Testis (tissue), 3 donors: Measurements from ENCODE around the gene CCER1. TPM values are rescaled to one million over a fixed set of nuclear protein-coding genes. Genes with fewer than 3 reads are reported as not detected.

Experiments used
- DNase-seq: peaks from one replicate; pipeline ENCODE4 v3.0.0-alpha.2; 2019
- H3K27ac ChIP-seq, 2 donors: fragments of 200-600 bp; sonication (generic); one replicate each; pipeline ENCODE4 v1.5.1; 2019
- H3K27me3 ChIP-seq: fragments of 200-600 bp; sonication (generic); one replicate; pipeline ENCODE4 v1.5.1; 2019
- H3K36me3 ChIP-seq: fragments of 200-600 bp; sonication (generic); one replicate; pipeline ENCODE4 v1.5.1; 2017; ENCODE audit warnings: low read depth; ENCODE audit errors: missing control alignments
- H3K4me1 ChIP-seq: fragments of 200-600 bp; sonication (generic); one replicate; pipeline ENCODE4 v1.5.1; 2019
- H3K4me3 ChIP-seq, 2 donors: fragments of 200-600 bp; sonication (generic); one replicate each; pipeline ENCODE4 v1.5.1; 2017 to 2019
- H3K9me3 ChIP-seq: fragments of 200-600 bp; sonication (generic); one replicate; pipeline ENCODE4 v1.5.1; 2017
- POLR2A ChIP-seq: fragments of 450-650 bp; IDR thresholded peaks from one replicate; pipeline ENCODE4 v1.6.1; 2017; ENCODE audit warnings: antibody characterized with exemption, mild to moderate bottlenecking, moderate library complexity
- whole genome bisulfite sequencing, 2 donors: methylation state at CpG; one replicate each; pipeline ENCODE4 v1.1.5; 2018; 5-methylcytosine and 5-hydroxymethylcytosine counted together
- intact Hi-C: fragments of 100-400 bp; cut with DNase I; formaldehyde crosslinking; loops from one replicate; pipeline ENCODE4 v1.15.1; 2023; ENCODE audit warnings: low total_unique reads
- polyA plus RNA-seq: library from polyadenylated mRNA; stranded (reverse); fragments of 350-450 nt; fragmentation: Illumina TruSeq; extraction: RNeasy Lipid Tissue Mini Kit (QIAGEN cat#74804); gene quantifications from one replicate; pipeline ENCODE4 v1.2.3, GENCODE V29; 2014; ENCODE audit warnings: low read depth, low replicate concordance; ENCODE audit not compliant: insufficient read depth
- total RNA-seq, 2 donors: library from RNA; depleted of rRNA; stranded (reverse); fragments of >200 nt; gene quantifications; one replicate each; pipeline ENCODE4 v1.2.3, GENCODE V29; 2016
- TF ChIP-seq, protein P1 (sequence below), 3 experiments: fragments of 450-650 bp in 2 of 3; fragments of 200-600 bp in 1 of 3; sonication (generic) in 1 of 3; IDR thresholded peaks; one replicate each; pipeline ENCODE4 v1.5.1; 2016 to 2019; ENCODE audit warnings: antibody characterized with exemption in 3 of 3, mild to moderate bottlenecking in 2 of 3, moderate library complexity in 1 of 3

The CCER1 gene
- total and polyA plus RNA-seq, 3 donors from 2014 or later, result 17.8 to 77.3 (median 58.6) TPM

GRCh38 chr12:90970911-90971310 is 15.9 kb upstream of the CCER1 start:
- Histone ChIP-seq H3K4me1 (no peaks in the 10 kb centered on the region), H3K9me3 (no peaks in the 10 kb centered on the region), H3K27me3 (no peaks in the 10 kb centered on the region), H3K4me3 (no peak overlapping the region), H3K27ac (no peak overlapping the region), H3K36me3 (no peaks in the 10 kb centered on the region)
- intact Hi-C loops, result loop anchor here (10.0 kb wide), 1 partner anchor 364 kb away; no protein-coding TSS in a partner anchor
- TF ChIP-seq, protein P1, sequence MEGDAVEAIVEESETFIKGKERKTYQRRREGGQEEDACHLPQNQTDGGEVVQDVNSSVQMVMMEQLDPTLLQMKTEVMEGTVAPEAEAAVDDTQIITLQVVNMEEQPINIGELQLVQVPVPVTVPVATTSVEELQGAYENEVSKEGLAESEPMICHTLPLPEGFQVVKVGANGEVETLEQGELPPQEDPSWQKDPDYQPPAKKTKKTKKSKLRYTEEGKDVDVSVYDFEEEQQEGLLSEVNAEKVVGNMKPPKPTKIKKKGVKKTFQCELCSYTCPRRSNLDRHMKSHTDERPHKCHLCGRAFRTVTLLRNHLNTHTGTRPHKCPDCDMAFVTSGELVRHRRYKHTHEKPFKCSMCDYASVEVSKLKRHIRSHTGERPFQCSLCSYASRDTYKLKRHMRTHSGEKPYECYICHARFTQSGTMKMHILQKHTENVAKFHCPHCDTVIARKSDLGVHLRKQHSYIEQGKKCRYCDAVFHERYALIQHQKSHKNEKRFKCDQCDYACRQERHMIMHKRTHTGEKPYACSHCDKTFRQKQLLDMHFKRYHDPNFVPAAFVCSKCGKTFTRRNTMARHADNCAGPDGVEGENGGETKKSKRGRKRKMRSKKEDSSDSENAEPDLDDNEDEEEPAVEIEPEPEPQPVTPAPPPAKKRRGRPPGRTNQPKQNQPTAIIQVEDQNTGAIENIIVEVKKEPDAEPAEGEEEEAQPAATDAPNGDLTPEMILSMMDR (IDR thresholded peaks at IDR 0.05), result no peak
- no peak for TF ChIP-seq POLR2A
- DNase-seq, result no peak

DNA sequence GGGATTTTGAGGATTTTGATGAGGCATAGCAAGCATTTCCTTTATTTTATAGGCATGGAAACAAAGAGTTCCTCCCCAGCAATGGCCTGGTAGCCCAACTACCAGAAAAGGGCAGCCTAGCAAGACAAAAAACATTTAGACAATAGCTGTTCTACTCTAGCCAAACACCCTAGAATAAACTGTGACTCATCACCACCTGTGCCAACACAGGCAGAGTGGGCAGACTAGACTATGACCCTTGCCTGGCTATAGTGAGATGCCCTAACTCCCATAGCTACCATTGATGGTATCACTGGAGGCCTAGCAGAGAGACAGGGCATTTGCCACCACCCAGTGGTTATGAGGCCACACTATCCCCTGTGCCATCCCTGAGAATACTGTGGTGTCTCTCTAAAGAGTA is 15.5 kb upstream of the CCER1 start:
- Histone ChIP-seq H3K9me3 (no peaks in the 10 kb centered on the region), H3K4me3 (no peak overlapping the region), H3K27me3 (no peaks in the 10 kb centered on the region), H3K36me3 (no peaks in the 10 kb centered on the region), H3K4me1 (no peaks in the 10 kb centered on the region), H3K27ac (no peak overlapping the region)
- intact Hi-C loops, result loop anchor here (10.0 kb wide), 1 partner anchor 364 kb away; no protein-coding TSS in a partner anchor
- DNase-seq, result no peak
- no peak for TF ChIP-seq POLR2A
- TF ChIP-seq, protein P1 (IDR thresholded peaks at IDR 0.05), result no peak

GRCh38 chr12:90969851-90970250 is 14.9 kb upstream of the CCER1 start:
- no peaks in the 10 kb centered on the region for H3K9me3 ChIP-seq
- no peak overlapping the region for H3K27ac ChIP-seq
- H3K27me3 ChIP-seq, result no peaks in the 10 kb centered on the region
- H3K4me3 ChIP-seq, result no peak overlapping the region
- TF ChIP-seq POLR2A, result no peak
- TF ChIP-seq, protein P1 (IDR thresholded peaks at IDR 0.05), result no peak
- WGBS, 2 donors, result 94 to 97% methylated on average over 2 of the region's 2 CpGs
- H3K36me3 ChIP-seq, result no peaks in the 10 kb centered on the region
- intact Hi-C loops, result loop anchor here (10.0 kb wide), 1 partner anchor 365 kb away; no protein-coding TSS in a partner anchor
- no peaks in the 10 kb centered on the region for H3K4me1 ChIP-seq
- DNase-seq, result no peak

- intact Hi-C loops, result no loop called here
- TF ChIP-seq, protein P1 (IDR thresholded peaks at IDR 0.05), result no peak
- no peak for TF ChIP-seq POLR2A
- Histone ChIP-seq H3K27ac (no peak overlapping the region), H3K4me1 (no peaks in the 10 kb centered on the region), H3K36me3 (no peaks in the 10 kb centered on the region), H3K27me3 (no peaks in the 10 kb centered on the region), H3K4me3 (no peak overlapping the region), H3K9me3 (no peaks in the 10 kb centered on the region)
- 0 to 5% methylated on average over 1 of the region's 1 CpG for WGBS, 2 donors
- no peak for DNase-seq
These were observed 14.4 kb upstream of the CCER1 start for GRCh38 chr12:90969346-90969745.

GRCh38 chr12:90965204-90965603 is 10.2 kb upstream of the CCER1 start:
- no peaks in the 10 kb centered on the region for H3K27me3 ChIP-seq
- H3K4me3 ChIP-seq, result no peak overlapping the region
- TF ChIP-seq, protein P1 (IDR thresholded peaks at IDR 0.05), result no peak
- no peak for TF ChIP-seq POLR2A
- H3K4me1 ChIP-seq, result no peaks in the 10 kb centered on the region
- WGBS, 2 donors, result 79 to 90% methylated on average over 2 of the region's 2 CpGs
- DNase-seq, result no peak
- H3K27ac ChIP-seq, result no peak overlapping the region
- intact Hi-C loops, result no loop called here
- H3K36me3 ChIP-seq, result no peaks in the 10 kb centered on the region
- no peaks in the 10 kb centered on the region for H3K9me3 ChIP-seq
